Endothelial cell of umbilical vein (primary cell): ENCODE data around the gene RAB5IF. TPM values are rescaled to one million over a fixed set of nuclear protein-coding genes. Genes with fewer than 3 reads are reported as not detected.

Experiments used
- BruUV-seq: library from RNA; stranded (reverse); fragments of 400-500 nt; replicated peaks from 2 replicates; lab custom pipeline; 2021; lab: Mats Ljungman, UMichigan
- CTCF ChIA-PET: fragments of 300-600, 350-600 bp; sonication (Branson Sonifier 250); formaldehyde crosslinking; loops from one replicate; lab custom pipeline; 2021; ENCODE audit warnings: antibody characterized with exemption, inconsistent platforms; lab: Charles Lee
- POLR2A ChIA-PET: fragments of 300-600, 350-600 bp; sonication (Branson Sonifier 250); formaldehyde crosslinking; loops from one replicate; lab custom pipeline; 2021; ENCODE audit warnings: antibody characterized with exemption, inconsistent platforms; lab: Charles Lee
- DNase-seq: peaks from one replicate; pipeline ENCODE4 v3.0.0-alpha.2; 2011; ENCODE audit warnings: low read depth, low spot score
- FAIRE-seq: peaks from 2 replicates; lab custom pipeline; 2011; peaks lifted over from hg19 to GRCh38; lab: Jason Lieb, UNC
- H2AFZ ChIP-seq: 2 replicates; pipeline ENCODE4 v1.6.0; 2012; ENCODE audit warnings: low read depth, low read length, control low read depth, inconsistent platforms
- H3K27ac ChIP-seq: 2 replicates; pipeline ENCODE4 v1.5.1; 2011; ENCODE audit warnings: low read depth, mild to moderate bottlenecking, control low read depth, low read length, moderate library complexity; ENCODE audit not compliant: insufficient read depth
- H3K27me3 ChIP-seq, 2 experiments: 2 replicates each; pipeline versions ENCODE4 v1.6.0 to v1.6.1; 2011; ENCODE audit warnings: low read length in 2 of 2, mixed read lengths in 1 of 2; ENCODE audit not compliant: control insufficient read depth in 2 of 2, insufficient read depth in 2 of 2
- H3K36me3 ChIP-seq, 2 experiments: 2 replicates in 1 of 2; 3 replicates in 1 of 2; pipeline ENCODE4 v1.5.1; 2011; ENCODE audit warnings: low read length in 2 of 2, mild to moderate bottlenecking in 1 of 2, moderate library complexity in 1 of 2; ENCODE audit not compliant: control insufficient read depth in 2 of 2, insufficient read depth in 2 of 2; ENCODE audit errors: extremely low read depth in 1 of 2
- H3K4me1 ChIP-seq: 3 replicates; pipeline ENCODE4 v1.5.1; 2011; ENCODE audit warnings: mild to moderate bottlenecking, low read length; ENCODE audit not compliant: control insufficient read depth, insufficient read depth; ENCODE audit errors: extremely low read depth
- H3K4me2 ChIP-seq: 2 replicates; pipeline ENCODE4 v1.6.1; 2011; ENCODE audit warnings: low read length, control low read depth, mixed read lengths; ENCODE audit not compliant: insufficient read depth
- H3K4me3 ChIP-seq, 3 experiments: fragments of 200-600 bp in 1 of 3; sonication (generic), shearing (Covaris generic) in 1 of 3; replicated peaks in 1 of 3; 2 replicates each; pipeline ENCODE4 v1.5.1; 2011 to 2016; ENCODE audit warnings: control low read depth in 3 of 3, low read length in 3 of 3, mild to moderate bottlenecking in 2 of 3, inconsistent platforms in 1 of 3, low read depth in 1 of 3, moderate library complexity in 1 of 3; ENCODE audit not compliant: insufficient read depth in 1 of 3
- H3K79me2 ChIP-seq: 2 replicates; pipeline ENCODE4 v1.6.0; 2012; ENCODE audit warnings: low read length, inconsistent platforms; ENCODE audit not compliant: control insufficient read depth, insufficient read depth
- H3K9ac ChIP-seq: replicated peaks from 2 replicates; pipeline ENCODE3; 2011; ENCODE audit warnings: low read length, control low read depth; ENCODE audit not compliant: insufficient read depth; ENCODE audit errors: extremely low read depth
- H3K9me1 ChIP-seq: replicated peaks from 3 replicates; pipeline ENCODE4 v1.6.0; 2011; ENCODE audit warnings: mild to moderate bottlenecking, low read length; ENCODE audit not compliant: control insufficient read depth, insufficient read depth; ENCODE audit errors: extremely low read depth
- H3K9me3 ChIP-seq: replicated peaks from 2 replicates; pipeline ENCODE4 v1.5.1; 2012; ENCODE audit warnings: low read length, inconsistent platforms; ENCODE audit not compliant: control insufficient read depth, insufficient read depth
- H4K20me1 ChIP-seq: replicated peaks from 2 replicates; pipeline ENCODE3; 2011; ENCODE audit warnings: mild to moderate bottlenecking, low read length; ENCODE audit not compliant: control insufficient read depth, insufficient read depth; ENCODE audit errors: extremely low read depth
- CTCF ChIP-seq, 2 donors: IDR thresholded peaks; 1 replicate in 1 of 2; 2 replicates in 1 of 2; pipeline ENCODE4 v1.5.1; 2011; ENCODE audit warnings: low read length in 2 of 2, mild to moderate bottlenecking in 2 of 2, moderate library complexity in 2 of 2, control low read depth in 1 of 2, inconsistent platforms in 1 of 2, low read depth in 1 of 2; ENCODE audit not compliant: insufficient read depth in 1 of 2; ENCODE audit errors: extremely low read depth in 1 of 2
- EZH2 ChIP-seq: IDR thresholded peaks from 2 replicates; pipeline ENCODE4 v1.6.1; 2012; ENCODE audit warnings: borderline replicate concordance, low read depth, mild to moderate bottlenecking, moderate library complexity, low read length, inconsistent platforms; ENCODE audit not compliant: severe bottlenecking
- FOS ChIP-seq: IDR thresholded peaks from 2 replicates; pipeline ENCODE4 v1.6.1; 2011; ENCODE audit warnings: mild to moderate bottlenecking, low read length, moderate library complexity, borderline replicate concordance; ENCODE audit not compliant: insufficient read depth
- GATA2 ChIP-seq: IDR thresholded peaks from 2 replicates; pipeline ENCODE4 v1.7.0; 2011; ENCODE audit warnings: low read depth, mild to moderate bottlenecking, moderate library complexity, mixed read lengths, low read length; ENCODE audit not compliant: insufficient read length, insufficient read depth
- JUN ChIP-seq: IDR thresholded peaks from 2 replicates; pipeline ENCODE4 v1.6.1; 2011; ENCODE audit warnings: borderline replicate concordance, low read depth; ENCODE audit not compliant: insufficient read length, insufficient read depth
- MAX ChIP-seq: IDR thresholded peaks from 2 replicates; pipeline ENCODE4 v1.6.1; 2011; ENCODE audit not compliant: insufficient read depth, insufficient read length
- MYC ChIP-seq: IDR thresholded peaks from one replicate; pipeline ENCODE4 v1.6.1; 2011; ENCODE audit warnings: mild to moderate bottlenecking, low read depth, low read length
- POLR2A ChIP-seq: IDR thresholded peaks from 2 replicates; pipeline ENCODE4 v1.6.1; 2012; ENCODE audit warnings: low read depth, mild to moderate bottlenecking, control low read depth, low read length
- POLR2AphosphoS5 ChIP-seq: IDR thresholded peaks from 2 replicates; pipeline ENCODE4 v1.6.1; 2012; ENCODE audit warnings: low read depth, mild to moderate bottlenecking, control low read depth, low read length, moderate library complexity; ENCODE audit not compliant: insufficient read depth
- dilution Hi-C: fragments of 300-500 bp; cut with MboI; formaldehyde crosslinking; loops from one replicate; pipeline ENCODE4 v1.15.0; 2019; ENCODE audit warnings: low sequenced_read_pairs; ENCODE audit not compliant: extremely low pct_ligation_motif_present
- intact Hi-C: fragments of 100-400 bp; cut with micrococcal nuclease; formaldehyde crosslinking; loops from one replicate; pipeline ENCODE4 v1.10.0; 2022
- polyA plus RNA-seq, 4 experiments: library from polyadenylated mRNA; depleted of rRNA in 3 of 4; stranded (reverse) in 3 of 4; unstranded in 1 of 4; fragments of >200 nt; gene quantifications; 2 replicates each; pipeline versions ENCODE4 v1.2.1 to v1.2.3, GENCODE V29; 2011 to 2012; ENCODE audit warnings: missing spikeins in 1 of 4
- total RNA-seq: library from RNA; stranded (reverse); gene quantifications from 2 replicates; pipeline ENCODE4 v1.2.3, GENCODE V29; 2021

RAB5IF gene
- total and polyA plus RNA-seq, 2 donors (not counting 3 experiments of a cell fraction or from before 2014, with no cell fraction given) = 113 to 162 TPM

DNA sequence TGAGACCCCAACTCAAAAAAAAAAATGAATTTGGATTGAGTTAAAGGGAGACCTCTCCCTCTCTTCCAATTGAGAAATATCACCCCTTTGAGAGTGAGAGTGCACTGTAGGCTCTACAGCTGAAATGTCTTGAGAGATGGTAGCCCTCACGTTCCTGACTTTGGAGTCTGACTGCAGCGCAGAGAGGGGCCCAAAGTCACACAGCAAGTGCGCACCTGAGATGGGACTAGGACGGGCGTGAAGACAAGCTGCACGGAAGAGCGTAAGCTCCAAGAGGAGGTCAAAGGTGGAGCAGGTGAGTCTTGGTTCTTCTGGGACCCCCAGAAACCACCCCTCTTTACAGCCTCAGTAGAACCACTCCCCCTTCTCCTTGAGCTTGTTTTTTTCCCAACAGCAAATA, 39.8 kb downstream of the RAB5IF start:
- dilution Hi-C loops = no loop called here
- no peak overlapping the region for H3K27ac ChIP-seq

More for the DNA sequence above, 39.8 kb downstream of the RAB5IF start:
- ChIA-PET CTCF (interaction anchor here (1.4 kb wide), 1 partner anchor 45 kb away, joined by 3 read pairs; no protein-coding TSS in a partner anchor), POLR2A (no interaction called here)
- no peaks in the 10 kb centered on the region for H3K9me3 ChIP-seq
- H3K9me1 ChIP-seq = no peaks in the 10 kb centered on the region
- no peak for DNase-seq
- no peak overlapping the region for H3K9ac ChIP-seq
- FAIRE-seq = no peak
- H3K27me3 ChIP-seq = no peaks in the 10 kb centered on the region
- no peak overlapping the region for H3K4me3 ChIP-seq
- no peak overlapping the region for H2AFZ ChIP-seq
- TF ChIP-seq POLR2AphosphoS5 = no peak
- no peak for TF ChIP-seq CTCF (IDR thresholded peaks at IDR 0.05; ENCODE audit: extremely low read depth in 1 of 2, insufficient read depth in 1 of 2, low read depth in 1 of 2, low read length in 2 of 2)
- TF ChIP-seq MAX = no peak
- TF ChIP-seq MYC = no peak
- TF ChIP-seq EZH2 = no peak
- TF ChIP-seq FOS = no peak
- no peak for TF ChIP-seq GATA2
- no peak for TF ChIP-seq POLR2A
- TF ChIP-seq JUN = no peak
- no peaks in the 10 kb centered on the region for H4K20me1 ChIP-seq
- no peak overlapping the region for H3K4me2 ChIP-seq
- intact Hi-C loops = no loop called here
- no peaks in the 10 kb centered on the region for H3K4me1 ChIP-seq
- H3K36me3 ChIP-seq = no peaks in the 10 kb centered on the region
- BruUV-seq = no TSS peak
- no peaks in the 10 kb centered on the region for H3K79me2 ChIP-seq
